GM18508 (cell line): ENCODE results near the gene LGALS3.
A peak's percentile ranks its signal among the peaks of the same experiment; 100 is the strongest.

Experiments used
- ATAC-seq: cut with Tn5 transposase; IDR thresholded peaks from one replicate; pipeline ENCODE4 v1.9.1; 2021; ENCODE audit warnings: moderate number of reproducible peaks; ENCODE audit not compliant: insufficient read depth, unreplicated experiment

Gene LGALS3

DNA sequence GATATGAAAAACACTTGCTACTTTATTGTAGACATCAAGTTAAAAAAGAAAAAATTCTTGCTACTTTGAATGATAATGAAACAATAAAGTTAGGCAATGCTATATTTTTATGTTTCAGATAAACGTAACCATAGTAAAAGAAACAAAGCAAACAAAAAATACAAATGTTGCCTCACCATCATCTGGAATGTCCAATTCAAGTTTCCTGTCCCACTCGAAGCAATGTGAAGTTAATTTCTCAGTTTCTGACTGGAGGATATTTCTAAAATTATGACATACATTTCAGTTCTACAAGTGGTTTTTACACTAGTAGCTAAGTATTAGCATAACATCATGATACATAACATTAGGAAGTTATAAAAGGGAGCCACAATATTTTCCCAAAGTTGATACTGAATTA, 41.5 kb downstream of the LGALS3 start:
- ATAC-seq: no peak

DNA sequence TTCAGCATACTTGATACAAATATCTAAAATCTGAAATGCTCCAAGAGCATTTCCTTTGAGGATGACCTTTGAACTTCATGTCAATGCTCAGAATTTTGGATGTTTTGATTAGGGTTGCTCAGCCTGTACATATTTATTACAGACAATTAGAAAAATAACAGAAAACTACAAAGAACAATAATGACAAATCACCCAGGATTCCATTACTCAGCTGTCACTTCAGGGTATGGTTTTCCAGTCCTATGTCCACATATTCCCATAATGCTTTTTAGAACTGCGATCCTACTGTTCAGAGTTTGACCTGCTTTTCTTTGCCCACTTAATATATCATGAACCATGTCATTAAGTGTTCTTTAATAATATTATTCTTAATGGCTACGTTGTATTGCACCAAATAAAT, 51.0 kb downstream of the LGALS3 start:
- ATAC-seq: no peak

DNA sequence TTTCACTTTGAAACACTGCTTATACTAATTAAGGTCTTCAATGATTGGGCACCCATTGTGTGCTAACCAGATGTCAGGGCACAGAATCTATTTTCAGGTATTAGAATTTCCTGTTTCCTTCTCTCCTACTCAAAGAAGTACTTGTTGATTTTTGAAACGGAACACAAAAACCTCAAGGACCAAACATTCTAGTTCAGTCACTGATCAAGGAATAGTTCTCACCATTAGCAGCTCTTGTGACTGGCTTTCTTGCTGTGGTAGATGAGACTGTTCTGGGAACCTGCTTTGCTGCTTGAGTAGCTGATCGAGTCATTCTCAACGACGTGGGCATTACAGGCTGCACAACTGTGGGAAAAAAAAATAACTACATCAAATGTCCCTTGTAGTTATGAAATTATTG, 51.4 kb downstream of the LGALS3 start:
- ATAC-seq: no peak

DNA sequence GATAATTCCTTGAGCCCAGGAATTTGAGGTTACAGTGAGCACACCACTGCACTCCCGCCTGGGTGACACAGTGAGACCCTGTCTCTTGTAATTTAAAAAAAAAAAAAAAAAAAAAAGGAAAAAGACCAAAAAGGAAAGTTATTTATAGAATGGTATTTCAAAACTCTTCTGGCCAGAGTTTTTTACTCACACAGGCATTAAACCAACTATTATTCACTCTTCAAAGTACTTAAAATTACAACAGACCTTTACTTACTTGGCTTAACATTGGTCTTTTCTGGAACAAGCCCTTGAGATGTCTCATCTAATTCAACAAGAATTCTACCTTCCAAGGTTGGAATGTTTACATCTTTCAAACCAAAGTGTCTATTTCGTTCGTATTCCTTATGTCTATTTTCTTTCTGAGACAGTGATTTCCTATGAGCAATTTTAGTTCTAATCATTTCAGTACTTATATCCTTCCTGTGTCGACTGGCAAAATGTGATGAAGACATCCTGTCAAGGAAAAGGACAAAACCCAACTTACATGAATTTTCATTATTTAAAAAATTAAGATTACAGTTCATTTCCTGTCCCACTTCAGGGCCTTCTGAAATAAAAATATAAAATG, 59.7 kb downstream of the LGALS3 start:
- ATAC-seq: no peak

DNA sequence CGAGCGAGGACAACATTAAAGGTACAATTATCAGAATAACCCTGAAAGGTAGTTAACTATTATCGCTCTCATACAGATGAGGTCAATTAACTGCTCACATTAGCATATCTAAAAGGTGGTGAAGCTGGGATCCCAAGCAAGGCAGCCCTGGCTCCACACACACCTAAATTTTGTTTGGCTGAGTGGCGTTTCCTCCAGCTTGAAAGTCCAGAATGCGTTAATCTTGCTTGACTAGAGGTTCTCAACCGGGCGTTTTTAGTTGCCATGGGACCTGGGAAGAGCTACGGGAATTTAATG, 61.8 kb downstream of the LGALS3 start:
- no peak for ATAC-seq

DNA sequence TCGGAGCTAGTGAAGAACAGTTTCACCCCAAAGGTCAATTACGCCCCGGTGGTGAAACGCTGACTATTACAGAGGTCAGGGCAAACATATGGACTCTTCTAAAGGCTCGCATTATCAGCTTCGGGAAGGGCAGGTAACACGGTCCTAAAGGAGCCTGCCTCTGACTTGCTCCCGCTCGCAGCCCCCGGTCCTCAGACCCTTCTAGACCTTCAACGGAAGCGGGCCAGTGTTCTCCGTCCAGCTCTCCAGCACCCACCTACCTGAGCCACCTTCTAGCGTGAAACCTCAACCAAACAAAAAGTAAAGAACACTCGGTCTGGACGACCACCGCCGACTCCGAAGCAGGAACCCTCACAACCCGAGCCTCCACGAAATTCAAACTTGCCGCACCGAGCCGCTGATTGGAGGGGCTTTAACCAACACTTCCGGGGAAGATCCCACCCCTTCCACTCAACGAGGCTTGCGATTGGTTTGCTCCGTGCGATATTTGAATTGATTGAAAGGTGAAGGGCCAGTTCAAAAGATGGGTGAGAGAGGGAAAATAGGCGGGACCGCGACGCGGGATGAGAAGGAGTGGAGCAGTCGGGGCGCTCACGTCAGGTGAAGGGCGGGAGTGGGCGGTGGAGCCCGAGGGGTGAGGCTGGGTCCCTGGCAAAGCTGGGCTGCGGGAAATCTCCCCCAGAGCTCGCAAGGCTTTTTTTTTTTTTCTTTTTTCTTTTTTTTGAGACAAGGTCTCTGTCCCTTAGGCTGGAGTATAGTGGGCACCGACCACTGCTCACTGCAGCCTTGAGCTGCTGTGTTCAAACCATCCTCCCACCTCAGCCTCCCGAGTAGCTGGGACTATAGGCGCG, 62.4 kb downstream of the LGALS3 start, which contains the start of gene DLGAP5:
TSS of gene DLGAP5 (minus strand) at position 383 of the 851 bp plus-strand sequence. CDS start 2,406 bp downstream, outside the sequence.
- ATAC-seq: peak; percentile 87

DNA sequence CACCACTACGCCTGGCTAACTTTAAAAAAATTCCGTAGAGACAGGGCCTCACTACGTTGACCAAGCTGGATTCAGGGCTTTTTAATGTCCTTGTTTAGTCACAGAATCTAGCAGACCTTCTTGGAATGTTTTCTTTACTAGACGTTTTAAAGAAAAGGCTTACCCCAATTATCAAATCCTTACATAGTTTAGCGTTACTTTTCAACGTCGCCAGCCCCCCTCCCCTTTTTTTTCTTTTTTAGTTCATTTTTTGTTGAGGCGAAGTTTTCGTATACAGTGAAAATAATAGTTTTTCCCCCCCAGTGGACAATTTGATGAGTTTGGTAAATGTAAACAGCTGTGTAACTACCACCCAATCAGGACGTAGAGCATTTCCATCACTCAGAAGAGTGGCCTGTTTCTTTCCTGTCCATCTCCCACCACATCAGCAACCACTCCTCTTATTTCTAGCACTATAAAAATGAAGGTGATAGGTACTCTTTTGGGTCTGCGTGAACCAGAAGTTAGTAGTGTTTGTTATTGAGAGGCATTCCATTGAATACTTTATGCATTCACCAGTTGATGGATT, 63.1 kb downstream of the LGALS3 start:
- ATAC-seq: no peak

DNA sequence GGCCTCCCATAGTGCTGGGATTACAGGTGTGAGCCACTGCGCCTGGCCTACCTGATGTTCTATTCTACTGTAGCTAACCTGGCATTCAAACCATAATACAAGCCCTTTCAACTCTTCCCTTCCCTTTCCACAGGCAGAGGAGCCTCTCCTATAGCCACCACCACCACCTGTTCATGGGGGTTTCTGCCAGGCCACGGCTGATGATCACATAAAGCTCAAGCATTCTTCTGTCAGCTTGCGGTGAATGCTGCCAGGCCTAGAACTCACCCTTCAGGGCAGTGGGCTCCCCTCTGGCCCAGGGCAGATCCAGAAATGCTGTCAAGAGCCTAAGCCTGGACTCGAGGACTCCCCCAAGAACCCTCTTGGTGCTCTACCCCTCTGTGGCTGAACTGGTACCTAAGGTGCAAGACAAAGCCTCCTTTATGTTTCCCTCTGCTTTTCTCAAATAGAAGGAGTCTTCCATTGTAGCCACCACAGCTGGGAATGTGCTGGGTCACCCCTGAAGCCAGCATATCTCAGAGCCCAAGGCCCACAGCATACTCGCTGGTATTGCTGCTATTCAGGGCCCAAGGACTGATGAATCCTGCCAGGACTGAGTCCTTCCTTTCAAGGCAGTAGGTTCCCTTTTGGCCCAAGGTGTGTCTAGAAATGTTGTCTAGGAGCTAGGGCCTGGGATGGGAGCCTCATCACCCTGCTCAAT, 65.8 kb downstream of the LGALS3 start:
- ATAC-seq: no peak
